NB4 (cell line): ENCODE results near the gene ZNF808.
"Not testable (repeated sequence)": the region's sequence is repeated elsewhere in the genome, so short reads cannot be mapped to it uniquely, and the experiment has no call there.

Experiments used
- POLR2A ChIP-seq: IDR thresholded peaks from 2 replicates; pipeline ENCODE4 v1.6.1; 2011; ENCODE audit warnings: mild to moderate bottlenecking; ENCODE audit not compliant: insufficient read length; ENCODE audit errors: extremely low read depth
- TF ChIP-seq, protein P1 (sequence below): IDR thresholded peaks from one replicate; pipeline ENCODE4 v1.5.1; 2012; ENCODE audit warnings: low read depth, low read length
- TF ChIP-seq, protein P2 (sequence below): IDR thresholded peaks from 2 replicates; pipeline ENCODE4 v1.6.1; 2011; ENCODE audit warnings: low read depth, low read length

DNA sequence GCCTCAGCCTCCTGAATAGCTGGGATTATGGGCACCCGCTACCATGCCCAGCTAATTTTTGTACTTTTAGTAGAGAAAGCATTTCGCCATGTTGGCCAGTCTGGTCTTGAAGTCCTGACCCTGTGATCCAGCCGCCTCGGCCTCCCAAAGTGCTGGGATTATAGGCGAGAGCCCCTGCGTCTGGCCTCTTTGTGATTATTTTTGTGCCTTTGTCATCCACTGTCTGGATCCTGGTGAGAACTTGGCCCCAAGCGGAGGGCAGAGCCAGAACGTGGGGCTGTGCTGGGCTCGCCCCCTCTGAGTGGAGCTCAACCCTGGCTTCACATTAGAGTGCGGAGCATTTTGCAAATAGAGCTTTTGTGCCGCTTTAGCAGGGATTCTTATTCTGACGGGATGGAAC is 26.5 kb upstream of the ZNF808 start:
- not testable (repeated sequence) for TF ChIP-seq POLR2A
- TF ChIP-seq, protein P1, sequence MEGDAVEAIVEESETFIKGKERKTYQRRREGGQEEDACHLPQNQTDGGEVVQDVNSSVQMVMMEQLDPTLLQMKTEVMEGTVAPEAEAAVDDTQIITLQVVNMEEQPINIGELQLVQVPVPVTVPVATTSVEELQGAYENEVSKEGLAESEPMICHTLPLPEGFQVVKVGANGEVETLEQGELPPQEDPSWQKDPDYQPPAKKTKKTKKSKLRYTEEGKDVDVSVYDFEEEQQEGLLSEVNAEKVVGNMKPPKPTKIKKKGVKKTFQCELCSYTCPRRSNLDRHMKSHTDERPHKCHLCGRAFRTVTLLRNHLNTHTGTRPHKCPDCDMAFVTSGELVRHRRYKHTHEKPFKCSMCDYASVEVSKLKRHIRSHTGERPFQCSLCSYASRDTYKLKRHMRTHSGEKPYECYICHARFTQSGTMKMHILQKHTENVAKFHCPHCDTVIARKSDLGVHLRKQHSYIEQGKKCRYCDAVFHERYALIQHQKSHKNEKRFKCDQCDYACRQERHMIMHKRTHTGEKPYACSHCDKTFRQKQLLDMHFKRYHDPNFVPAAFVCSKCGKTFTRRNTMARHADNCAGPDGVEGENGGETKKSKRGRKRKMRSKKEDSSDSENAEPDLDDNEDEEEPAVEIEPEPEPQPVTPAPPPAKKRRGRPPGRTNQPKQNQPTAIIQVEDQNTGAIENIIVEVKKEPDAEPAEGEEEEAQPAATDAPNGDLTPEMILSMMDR: not testable (repeated sequence)
- TF ChIP-seq, protein P2, sequence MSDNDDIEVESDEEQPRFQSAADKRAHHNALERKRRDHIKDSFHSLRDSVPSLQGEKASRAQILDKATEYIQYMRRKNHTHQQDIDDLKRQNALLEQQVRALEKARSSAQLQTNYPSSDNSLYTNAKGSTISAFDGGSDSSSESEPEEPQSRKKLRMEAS: not testable (repeated sequence)
